Hematopoietic multipotent progenitor cell treated with erythropoietin and hydrocortisone succinate and interleukin-3 and kit ligand, for 17 days (in vitro differentiated cells): Measurements from ENCODE around the gene CACNA1C.

Experiments
- DNase-seq: peaks from one replicate; pipeline ENCODE4 v3.0.0-alpha.2; 2015; ENCODE audit warnings: low spot score

Gene CACNA1C

DNA sequence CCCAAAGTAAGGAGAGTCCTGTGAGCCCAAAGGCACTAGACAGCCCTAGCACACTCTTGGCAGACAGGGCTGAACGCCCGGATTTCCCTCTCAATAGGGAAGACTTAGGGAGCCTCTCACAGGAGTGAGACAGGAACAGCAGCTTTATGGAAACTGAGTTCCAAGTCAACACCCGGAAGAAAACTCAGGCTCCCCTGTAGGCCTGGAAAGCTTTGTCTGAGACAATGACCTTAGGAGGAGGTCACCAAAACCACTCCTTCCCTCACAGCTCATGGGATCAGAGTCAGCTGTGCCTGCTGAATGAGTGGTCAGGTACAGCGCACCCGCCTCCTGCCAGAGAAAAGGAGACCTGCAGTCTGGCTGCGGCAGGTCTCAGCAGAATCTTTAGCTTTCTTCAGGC, 229.5 kb downstream of the CACNA1C start:
- DNase-seq: no peak

DNA sequence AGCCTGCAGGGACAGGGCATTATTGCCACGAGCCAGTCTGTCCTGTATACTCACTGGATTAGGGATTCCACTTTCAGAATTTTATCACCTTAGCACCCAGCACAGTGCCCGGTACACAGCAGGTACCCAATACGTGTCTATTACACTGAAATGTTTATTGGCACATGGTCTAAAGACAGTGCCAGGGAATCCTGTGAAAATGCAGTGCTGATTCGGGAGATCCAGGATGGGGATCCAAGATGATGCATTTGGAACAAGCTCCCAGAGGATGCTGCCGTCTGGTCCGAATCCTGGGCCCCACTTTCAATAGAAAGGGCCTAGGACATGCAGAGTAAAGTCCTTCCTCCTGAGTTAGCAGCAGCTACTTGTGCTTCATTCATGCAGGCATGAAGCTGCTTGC, 230.7 kb downstream of the CACNA1C start:
- no peak for DNase-seq

DNA sequence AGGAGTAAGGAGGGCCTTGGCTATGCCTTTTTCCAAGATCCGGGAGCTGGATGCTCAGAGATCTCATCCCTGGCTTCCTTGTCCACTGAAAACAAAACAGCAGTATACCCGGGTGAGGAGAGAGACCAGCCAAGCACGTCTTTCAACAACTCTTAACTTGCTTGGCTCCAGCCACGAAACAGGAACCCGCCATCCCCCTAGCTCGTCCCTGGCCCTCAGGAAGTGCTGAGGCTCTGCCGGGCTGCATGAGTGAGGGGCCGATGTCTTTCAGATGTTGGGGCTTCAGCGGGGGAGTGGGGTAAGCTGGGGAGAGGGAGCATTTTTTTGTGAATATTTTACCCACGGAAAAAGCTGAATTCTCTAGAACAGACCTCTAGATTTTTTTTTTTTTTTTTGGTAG, 231.1 kb downstream of the CACNA1C start:
- DNase-seq: no peak

DNA sequence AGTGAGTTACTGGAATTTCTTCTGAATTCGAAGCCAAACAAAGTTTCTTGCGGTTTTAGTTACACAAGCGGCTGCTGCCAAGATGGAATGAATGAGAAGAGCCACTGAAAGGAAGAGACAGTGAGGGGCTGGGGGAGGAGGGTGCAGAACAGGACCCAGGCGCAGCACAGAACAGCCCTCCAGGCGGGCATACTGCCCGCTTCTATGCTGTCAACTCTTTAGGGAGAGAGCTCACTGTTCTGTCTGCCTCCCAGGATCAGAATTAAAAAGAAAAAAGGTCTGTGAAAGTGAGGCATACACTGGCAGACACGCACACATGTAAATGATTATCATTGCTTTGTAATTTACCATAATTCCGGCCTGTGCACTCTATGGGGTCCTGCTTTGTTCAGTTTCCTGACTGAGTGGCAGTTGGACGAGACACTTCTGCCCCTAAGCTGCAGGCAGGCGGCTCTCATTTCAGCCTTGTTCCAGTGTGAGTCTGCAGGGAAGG, 231.6 kb downstream of the CACNA1C start:
- no peak for DNase-seq

DNA sequence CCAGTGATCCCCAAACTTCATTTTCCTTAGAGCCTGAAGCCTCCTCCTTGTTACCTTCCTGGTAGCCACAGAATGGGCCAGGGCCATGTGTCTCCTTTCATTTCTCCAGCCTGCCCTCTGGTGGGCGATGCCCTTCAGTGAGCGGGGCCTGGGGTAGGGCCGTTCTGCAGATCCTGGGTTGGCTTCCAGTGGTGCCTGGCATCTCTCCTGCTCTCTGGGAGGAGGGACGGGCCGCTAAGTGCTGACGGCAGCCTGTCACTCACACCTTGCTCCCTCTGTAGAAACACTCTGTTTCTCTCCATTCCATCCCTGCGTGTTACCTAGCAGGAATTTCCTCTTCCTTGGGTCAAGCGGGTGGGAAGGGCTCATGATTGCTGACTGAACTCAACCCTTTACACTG, 232.1 kb downstream of the CACNA1C start:
- DNase-seq: no peak

DNA sequence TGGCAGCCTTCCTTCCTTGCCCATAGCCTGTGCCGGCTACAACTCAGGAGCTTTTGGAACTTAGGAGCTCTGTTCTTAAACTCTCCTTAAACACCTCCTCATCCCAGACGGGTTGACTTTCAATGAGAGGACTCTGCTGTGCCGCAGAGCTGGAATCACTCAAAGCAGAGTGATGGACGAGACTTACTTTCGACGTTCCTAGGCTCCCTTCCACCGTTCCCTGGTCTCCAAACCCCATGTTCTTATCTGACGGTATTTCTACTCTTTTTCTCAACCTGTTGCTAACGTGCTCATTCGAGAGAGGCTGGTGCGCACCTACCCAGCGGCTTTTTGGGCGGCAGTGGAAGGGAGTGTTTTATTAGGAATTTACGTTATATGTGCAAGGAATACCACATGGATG, 232.7 kb downstream of the CACNA1C start:
- DNase-seq: no peak

DNA sequence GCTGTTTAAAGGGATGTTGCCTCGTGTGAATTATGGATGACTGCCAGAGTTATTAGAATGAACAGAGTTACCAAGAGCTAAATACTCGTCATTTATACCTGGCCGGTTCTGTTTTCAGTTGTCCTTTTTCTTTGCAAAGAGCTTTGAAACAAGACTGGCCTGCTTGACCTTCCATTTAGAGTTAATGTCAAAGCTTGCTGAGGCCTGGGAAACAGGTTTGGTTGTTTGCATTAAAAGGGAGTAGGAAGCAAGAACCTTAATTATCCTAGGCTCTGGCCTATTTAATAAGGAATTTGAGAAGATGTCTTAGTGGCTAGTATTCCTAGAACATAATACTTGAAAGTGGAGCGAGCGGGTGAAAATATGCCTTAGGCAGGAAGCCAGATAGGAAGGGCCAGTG, 233.3 kb downstream of the CACNA1C start:
- no peak for DNase-seq

DNA sequence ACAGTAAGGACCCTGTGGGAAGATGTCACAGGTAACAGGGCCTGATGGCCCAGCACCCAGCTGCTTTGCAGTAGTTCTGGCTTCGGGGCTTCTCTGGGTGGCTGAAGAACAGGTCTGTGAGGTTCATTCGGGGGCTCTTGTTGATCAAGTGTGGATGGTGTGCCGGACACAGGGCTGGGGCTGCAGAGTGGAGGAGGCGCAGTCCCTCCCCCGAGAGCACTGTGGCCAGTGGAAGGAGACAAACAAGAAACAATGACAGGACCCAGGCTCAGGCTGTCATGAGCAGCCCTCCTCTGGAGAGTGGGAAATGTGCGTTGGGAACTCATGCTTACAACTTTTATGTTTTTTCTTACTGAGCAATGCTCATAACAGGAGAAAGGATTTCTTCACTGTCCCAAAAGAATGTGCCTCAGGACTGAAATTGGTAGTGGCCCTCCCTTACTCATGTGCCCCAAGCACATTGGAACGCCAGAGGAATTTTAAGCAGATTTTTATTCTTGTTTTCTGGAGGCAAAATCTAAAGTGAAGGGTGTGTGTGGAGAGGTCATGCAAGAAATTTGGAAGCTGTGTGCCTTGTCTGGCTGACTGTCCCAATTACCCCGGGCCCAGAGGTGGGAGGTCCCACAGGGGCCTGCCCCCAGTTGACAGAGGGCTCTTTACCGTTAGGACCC, 233.8 kb downstream of the CACNA1C start:
- DNase-seq: no peak

DNA sequence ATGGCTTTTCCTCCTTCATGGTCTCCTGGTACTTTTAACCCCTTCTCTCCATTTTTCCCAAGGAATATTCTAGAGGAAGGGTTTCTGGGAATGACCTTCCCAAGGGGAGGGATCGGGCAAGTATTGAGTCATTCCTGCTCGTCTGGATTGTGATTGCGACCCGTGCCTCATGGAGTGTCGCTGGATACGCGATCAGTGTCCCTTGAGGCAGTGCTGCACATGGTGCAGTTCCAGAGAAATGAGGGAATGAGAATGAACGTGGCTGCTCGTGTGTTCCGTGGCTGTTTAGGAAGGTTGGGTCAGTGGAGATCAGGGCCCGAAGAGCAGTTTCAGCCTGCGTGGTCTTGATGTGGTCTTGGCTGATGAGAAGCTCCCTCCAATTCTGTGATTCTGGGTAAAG, 234.4 kb downstream of the CACNA1C start:
- DNase-seq: no peak

DNA sequence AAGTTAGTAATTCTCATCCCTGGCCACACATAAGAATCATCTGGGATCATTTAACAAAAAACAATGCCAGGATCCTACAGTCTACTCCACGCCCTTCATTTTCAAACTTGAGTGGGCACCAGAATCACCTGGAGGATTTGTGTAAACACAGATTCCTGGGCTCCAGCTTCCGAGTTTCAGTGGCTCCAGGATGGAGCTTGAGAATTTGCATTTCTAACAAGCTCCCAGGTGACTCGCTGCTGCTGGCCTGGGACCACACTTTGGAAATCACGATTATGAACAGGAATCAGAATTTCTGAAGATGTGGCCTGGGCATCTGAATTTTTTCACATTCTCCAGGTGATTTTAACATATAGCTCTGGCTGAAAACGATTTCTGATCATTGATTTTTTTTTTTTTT, 234.8 kb downstream of the CACNA1C start:
- DNase-seq: no peak

DNA sequence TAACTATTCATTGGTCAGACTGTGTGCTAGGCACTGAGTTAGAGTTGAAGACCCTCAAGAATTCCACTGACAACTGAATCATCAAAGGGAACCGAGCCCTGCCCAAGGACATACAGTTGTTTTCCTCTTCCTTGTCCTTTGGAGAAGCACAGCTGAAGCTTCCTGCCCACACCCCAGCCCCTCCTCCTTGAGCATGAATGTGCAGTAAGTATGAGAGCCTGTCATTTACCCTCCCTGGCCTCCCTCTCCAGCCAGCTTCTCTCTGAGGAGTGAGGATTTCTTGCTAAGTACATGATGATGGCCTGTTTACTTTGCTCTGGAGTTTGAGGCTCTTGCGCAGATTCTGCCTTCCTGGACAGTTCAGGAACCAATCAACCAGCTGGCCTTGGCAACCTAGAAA, 235.2 kb downstream of the CACNA1C start:
- DNase-seq: no peak

DNA sequence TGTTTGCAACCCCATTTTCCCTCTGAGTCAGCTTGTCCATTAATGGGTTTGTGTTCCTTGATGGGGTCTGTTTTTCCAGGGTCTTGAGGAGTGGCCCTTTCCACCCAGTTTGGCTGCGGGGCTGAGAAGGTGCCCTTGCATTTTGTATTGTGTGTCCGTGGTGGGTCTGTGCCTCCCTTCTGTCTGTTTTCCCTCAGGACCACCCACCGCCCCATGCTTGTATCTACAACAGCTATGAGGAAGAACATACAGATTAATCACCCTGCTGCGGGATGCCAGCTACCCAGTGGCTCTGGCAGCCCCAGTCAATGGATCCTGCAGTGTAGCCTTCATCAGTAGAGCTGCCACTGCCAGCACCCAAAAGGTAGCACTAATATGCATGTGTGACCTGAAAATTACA, 235.7 kb downstream of the CACNA1C start:
- no peak for DNase-seq

DNA sequence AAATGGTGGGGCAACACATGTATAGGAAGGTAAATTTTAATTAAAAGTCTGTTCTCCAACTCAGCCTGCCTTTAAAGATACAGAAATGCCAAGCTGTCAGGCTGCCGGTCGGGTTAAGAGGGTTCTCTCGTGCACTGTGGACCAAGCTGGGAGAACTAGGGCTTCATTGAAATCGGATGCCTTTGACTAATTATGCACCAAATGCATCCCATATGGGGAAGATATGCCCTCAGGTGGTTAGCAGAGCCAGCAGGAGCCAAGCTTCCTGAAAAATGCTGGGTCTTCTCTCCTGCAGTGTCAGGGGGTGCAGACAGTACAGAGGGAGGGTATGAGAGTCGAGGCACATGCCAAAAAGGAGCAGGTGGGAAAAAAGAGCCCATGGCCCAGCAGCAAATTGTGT, 236.1 kb downstream of the CACNA1C start:
- DNase-seq: no peak

DNA sequence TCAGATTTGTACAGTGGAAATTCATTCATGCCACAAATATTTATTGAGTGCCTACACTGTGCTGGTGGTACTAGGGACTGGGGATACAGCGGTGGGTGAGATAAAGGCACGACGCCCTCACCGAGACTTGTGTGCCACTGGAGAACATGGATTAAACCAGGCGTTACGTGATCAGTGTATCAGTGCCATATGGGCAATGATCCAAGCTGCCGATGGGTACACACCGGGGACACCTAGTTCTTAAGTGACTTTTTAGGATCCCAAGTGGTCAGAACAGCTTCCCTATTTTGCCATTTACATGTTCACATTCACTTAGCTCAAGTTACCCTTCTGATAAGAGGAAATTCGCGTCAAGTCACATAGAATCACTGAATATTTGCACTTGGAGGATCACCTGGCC, 236.7 kb downstream of the CACNA1C start:
- no peak for DNase-seq

DNA sequence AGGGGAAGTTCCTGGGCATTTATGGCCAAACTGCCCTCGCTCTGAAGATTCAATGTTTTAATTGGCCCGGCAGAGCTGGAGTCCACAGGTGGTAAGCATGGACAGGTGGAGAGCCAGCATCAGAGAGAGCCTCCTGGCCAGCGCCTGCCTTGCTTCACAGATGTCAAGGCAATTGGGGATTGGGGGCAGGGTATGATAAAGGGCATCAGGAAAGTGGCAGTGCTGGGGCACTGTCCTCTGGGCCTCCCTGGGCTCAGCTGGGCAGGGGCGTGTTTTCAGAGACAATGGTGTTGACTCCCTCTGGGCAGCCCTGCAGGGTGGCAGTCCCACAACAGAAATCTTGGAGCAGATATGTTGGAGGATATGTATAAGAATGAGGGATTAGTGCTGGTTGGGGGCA, 237.3 kb downstream of the CACNA1C start:
- no peak for DNase-seq

DNA sequence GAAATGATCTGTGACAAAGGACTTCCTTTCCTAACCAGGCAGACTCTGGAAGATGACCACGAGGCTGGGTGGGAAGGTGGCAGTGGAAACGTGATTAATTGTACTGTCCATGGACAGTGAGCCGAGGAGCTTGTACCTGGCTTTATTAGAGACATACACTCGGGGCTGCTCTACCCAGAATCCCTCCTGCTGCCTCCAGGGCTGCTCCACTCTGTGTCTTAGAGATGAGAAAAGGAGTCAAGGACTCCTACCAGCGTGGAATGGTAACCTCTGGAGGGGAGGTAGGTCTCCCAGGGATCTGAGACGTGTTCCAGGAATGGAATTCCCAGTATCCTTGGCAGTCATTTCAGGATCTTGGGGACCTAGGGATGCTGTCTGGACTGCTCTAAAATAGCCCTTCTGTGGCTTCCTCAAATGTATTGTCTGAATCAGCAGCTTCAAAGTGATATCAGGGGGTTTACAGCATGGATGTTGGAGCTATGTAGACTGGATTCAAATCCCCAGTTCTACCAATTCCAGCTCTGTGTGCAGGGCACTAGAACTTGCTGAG, 237.8 kb downstream of the CACNA1C start:
- DNase-seq: no peak

DNA sequence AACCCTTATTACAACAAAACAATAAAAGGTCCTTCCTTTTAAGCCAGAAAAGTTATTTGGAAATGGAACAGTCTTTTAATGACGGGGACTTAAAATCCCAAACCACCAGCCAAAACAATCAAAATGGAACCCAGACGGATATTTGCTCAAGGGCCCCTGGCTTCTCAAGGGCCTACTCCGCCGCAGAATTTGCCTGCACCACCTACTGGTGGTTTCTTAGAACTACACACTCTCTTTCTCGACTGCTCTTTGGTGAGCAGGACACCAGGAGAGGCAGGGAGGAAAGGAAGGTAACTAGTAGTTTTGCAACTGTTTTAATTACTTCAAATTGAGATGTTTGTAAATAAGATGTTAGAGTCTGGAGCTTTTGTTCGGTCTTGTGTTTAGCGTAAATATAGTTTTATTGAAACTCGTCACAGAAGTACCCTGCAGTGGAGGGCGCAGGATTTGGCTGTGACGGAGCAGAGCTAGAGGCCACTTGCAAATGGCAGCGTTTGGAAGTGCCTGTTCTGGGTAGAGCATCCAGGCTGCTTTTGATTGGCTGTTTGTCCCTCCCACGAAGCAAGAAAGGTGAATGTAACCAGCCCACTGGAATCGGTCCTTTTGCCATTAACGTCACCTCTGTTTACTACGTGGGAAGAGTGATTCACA, 238.5 kb downstream of the CACNA1C start:
- DNase-seq: peak; percentile 35

DNA sequence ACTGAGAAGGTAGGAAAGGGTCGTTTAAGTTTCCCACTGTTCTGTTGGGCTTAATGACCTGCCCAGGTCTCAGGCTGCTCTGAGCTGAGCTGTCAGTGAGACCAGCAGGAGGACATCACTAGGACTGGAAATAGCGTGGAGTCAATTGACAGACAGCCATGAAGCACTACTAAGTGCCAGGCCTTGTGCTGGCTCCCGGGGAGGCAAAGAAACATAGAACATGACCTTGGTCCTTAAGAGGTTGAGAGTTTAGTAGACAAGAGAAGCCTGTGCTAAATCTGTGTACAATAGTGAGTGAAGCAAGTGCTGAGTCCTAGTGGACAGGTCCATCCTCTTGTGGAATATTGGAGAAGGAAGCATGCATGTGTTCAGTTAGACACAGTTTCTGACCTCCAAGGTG, 239.2 kb downstream of the CACNA1C start:
- DNase-seq: no peak

DNA sequence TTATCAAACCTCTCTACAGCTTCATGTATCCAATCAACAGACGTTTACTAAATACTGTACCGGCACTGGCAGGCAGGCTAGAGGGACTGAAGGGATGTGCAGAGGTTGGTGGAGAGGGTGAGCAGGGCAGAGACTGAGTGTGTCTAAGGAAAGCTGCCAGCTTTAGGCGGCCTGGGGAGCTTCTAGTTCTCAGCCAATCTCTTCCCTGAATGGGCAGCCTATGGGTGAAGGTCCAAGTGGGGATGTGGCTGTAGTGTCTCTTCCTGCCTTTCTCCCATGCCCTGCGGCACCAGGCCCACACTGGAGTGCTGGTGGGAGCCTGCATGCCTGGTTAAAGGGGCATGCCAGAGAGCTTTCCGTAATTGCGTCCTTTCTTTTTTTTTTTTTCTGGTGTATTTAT, 239.8 kb downstream of the CACNA1C start:
- DNase-seq: no peak

DNA sequence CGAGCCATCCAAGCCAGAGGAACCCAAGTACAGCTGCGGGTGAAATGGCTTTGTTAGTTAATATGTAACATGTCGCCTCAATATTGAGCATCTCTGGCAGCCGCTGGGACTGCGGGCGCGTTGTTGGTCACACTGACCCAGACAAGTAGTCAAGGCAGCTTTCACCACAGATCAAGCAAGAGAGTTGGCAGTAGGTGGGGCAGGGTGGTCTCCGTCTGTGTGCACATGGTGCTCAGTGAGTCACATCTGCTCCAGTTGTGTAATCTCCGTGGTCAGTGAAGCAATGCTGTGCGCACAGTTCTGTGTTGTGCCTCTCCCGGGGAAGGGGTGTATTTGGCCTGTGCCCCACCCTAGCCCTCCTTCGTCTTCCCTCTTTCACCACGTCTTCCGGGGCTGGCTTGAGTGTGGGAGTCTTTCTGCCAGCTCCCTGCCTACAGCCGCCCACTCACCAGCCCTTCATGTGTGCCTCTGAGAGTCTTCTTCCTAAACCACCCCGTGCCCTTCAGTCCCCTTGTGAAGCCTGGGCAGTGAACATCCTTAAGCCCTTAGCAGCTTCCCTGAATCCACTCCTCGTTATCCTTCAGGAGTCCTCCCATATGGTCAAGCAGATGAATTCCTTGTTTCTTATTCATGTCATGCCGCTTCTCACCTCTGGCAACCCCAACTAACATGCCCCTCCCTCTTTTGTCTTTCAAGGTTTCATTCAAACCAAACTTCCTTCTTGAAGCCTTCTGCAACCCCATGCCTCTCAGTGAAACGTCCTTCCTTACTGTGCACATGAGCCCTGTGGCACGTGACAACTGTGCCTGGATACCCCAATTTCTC, 242.1 kb downstream of the CACNA1C start:
- no peak for DNase-seq

DNA sequence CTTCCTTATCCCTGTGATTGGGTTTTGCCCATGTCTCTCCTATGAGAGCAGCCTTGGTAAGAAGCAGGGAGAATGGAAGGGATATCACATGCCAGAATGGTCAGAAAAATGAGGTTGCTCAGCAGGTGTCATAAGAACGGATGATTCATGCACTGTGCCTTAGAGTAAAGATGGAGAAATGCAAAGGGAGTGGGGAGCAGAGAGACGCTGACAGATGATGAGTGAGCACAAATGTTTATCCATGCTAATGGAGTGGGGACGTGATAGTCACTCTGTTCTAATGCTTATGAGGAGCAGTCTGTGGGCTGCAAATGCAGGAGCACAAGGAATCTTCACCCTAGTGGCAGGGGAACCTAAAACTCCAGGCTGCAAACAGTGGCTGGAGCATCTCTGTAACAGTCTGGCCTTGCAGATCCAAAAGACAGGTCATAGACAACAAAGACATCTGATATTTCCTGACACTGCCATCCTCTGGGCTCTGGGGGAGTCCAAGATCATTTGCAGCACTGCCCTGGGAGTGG, 243.2 kb downstream of the CACNA1C start:
- no peak for DNase-seq

DNA sequence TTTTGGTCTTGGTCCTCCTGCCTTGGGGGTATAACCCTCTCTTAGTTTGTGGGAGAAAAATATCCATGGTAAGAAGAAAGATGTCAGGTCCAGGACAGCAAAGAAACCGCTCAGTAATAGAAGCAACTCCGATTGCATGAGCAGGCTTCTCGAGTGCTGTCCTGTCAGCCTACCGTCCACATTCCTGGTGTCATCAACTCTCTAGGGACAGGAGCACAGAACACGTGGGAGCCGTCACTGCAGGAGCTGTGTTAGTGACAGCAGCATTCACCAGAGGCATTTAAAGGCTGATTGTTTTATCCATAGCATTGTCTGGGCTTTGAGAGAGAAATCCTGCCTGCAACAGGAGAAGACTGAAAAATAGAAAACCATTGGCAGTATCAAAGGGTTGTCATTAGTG, 244.2 kb downstream of the CACNA1C start:
- no peak for DNase-seq

DNA sequence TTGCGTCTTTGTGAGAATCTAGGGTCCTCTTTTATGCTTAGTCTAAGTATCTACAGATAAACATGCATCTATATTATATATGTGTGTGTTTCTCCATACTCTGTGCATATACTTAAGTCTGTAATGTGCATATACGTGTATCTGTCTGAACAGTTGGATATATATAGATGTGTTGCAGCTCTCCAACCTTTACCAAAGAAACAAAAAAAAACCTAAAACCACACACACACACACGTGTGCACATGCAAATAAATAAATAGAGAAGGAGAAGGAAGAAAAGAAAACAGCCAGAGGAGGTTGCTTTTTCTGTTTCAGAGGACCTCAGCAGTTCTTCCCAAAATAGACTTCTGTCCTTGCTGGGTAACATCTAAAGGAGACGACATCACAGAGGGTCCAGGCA, 244.9 kb downstream of the CACNA1C start:
- no peak for DNase-seq
